PC-3 (cell line): ENCODE measurements around the gene CRADD. TPM values are rescaled to one million over a fixed set of nuclear protein-coding genes. Genes with fewer than 3 reads are reported as not detected.
"Not testable (repeated sequence)": the region's sequence is repeated elsewhere in the genome, so short reads cannot be mapped to it uniquely, and the experiment has no call there.

Experiments
- ATAC-seq: fragments of 200-7000 bp; cut with Tn5 transposase; 2 replicates; pipeline ENCODE4 v1.9.1; 2020; ENCODE audit warnings: mild to moderate bottlenecking, moderate library complexity
- BruUV-seq: library from RNA; stranded (reverse); fragments of 400-500 nt; replicated peaks from 2 replicates; lab custom pipeline; 2021; lab: Mats Ljungman, UMichigan
- CTCF ChIA-PET: fragments of 300-600 bp; sonication (Branson Sonifier 250); formaldehyde crosslinking; loops from one replicate; lab custom pipeline; 2022; ENCODE audit warnings: antibody characterized with exemption; lab: Charles Lee
- POLR2A ChIA-PET: fragments of 300-600 bp; sonication (Branson Sonifier 250); formaldehyde crosslinking; loops from one replicate; lab custom pipeline; 2022; ENCODE audit warnings: antibody characterized with exemption; ENCODE audit not compliant: unreplicated experiment; lab: Charles Lee
- DNase-seq: peaks from one replicate; pipeline ENCODE4 v3.0.0-alpha.2; 2015
- H2AFZ ChIP-seq: fragments of 300-600 bp; sonication (generic); 2 replicates; pipeline ENCODE4 v1.6.0; 2016; ENCODE audit warnings: antibody characterized with exemption, low read length
- H3F3A ChIP-seq: fragments of 300-600 bp; sonication (generic); one replicate; pipeline ENCODE4 v1.6.0; 2017; ENCODE audit warnings: antibody characterized with exemption, low read length, control low read depth, mild to moderate bottlenecking; ENCODE audit not compliant: unreplicated experiment
- H3K27ac ChIP-seq: fragments of 300-600 bp; sonication (generic); 2 replicates; pipeline ENCODE4 v1.5.1; 2016; ENCODE audit warnings: mild to moderate bottlenecking, low read length
- H3K27me3 ChIP-seq: fragments of 300-600 bp; sonication (generic); 2 replicates; pipeline ENCODE4 v1.6.1; 2016; ENCODE audit warnings: low read length, mixed read lengths
- H3K36me3 ChIP-seq: fragments of 300-600 bp; sonication (generic); 2 replicates; pipeline ENCODE4 v1.6.1; 2016; ENCODE audit warnings: low read depth, mixed run types, low read length, mixed read lengths
- H3K4me1 ChIP-seq: fragments of 300-600 bp; sonication (generic); 2 replicates; pipeline ENCODE4 v1.5.1; 2016; ENCODE audit warnings: low read length; ENCODE audit not compliant: insufficient read depth
- H3K4me2 ChIP-seq: fragments of 300-600 bp; sonication (generic); 2 replicates; pipeline ENCODE4 v1.6.0; 2016; ENCODE audit warnings: low read length
- H3K4me3 ChIP-seq: fragments of 300-600 bp; sonication (generic); 2 replicates; pipeline ENCODE4 v1.5.1; 2016; ENCODE audit warnings: mild to moderate bottlenecking, low read length, mixed read lengths
- H3K79me2 ChIP-seq: fragments of 300-600 bp; sonication (generic); 2 replicates; pipeline ENCODE4 v1.6.1; 2017; ENCODE audit warnings: low read length, mixed read lengths
- H3K9ac ChIP-seq: fragments of 300-600 bp; sonication (generic); 2 replicates; pipeline ENCODE4 v1.6.0; 2016; ENCODE audit warnings: mild to moderate bottlenecking, low read length
- H3K9me2 ChIP-seq: fragments of 300-600 bp; sonication (generic); replicated peaks from 2 replicates; pipeline ENCODE4 v1.6.1; 2016; ENCODE audit warnings: mixed run types, low read length, mixed read lengths
- H3K9me3 ChIP-seq: fragments of 300-600 bp; sonication (generic); 2 replicates; pipeline ENCODE4 v1.6.1; 2016; ENCODE audit warnings: low read length, mixed read lengths
- H4K20me1 ChIP-seq: fragments of 300-600 bp; sonication (generic); 2 replicates; pipeline ENCODE4 v1.6.1; 2016; ENCODE audit warnings: low read length, mixed read lengths
- CTCF ChIP-seq: fragments of 300-600 bp; sonication (generic); conservative IDR thresholded peaks from 2 replicates; pipeline ENCODE4 v1.5.1; 2017; ENCODE audit warnings: antibody characterized with exemption, low read depth, mild to moderate bottlenecking, low read length
- EZH2 ChIP-seq: fragments of 300-600 bp; sonication (generic); IDR thresholded peaks from one replicate; pipeline ENCODE4 v1.6.1; 2017; ENCODE audit warnings: antibody characterized with exemption, mild to moderate bottlenecking, low read length; ENCODE audit not compliant: unreplicated experiment
- EZH2phosphoT487 ChIP-seq: fragments of 300-600 bp; sonication (generic); IDR thresholded peaks from 2 replicates; pipeline ENCODE4 v1.6.1; 2018; ENCODE audit warnings: mild to moderate bottlenecking, antibody characterized with exemption, low read length, borderline replicate concordance
- intact Hi-C: fragments of 100-400 bp; cut with micrococcal nuclease; formaldehyde crosslinking; loops from 2 replicates; pipeline ENCODE4 v1.9.0; 2023
- total RNA-seq: library from RNA; depleted of rRNA; stranded (reverse); fragments of >200 nt; gene quantifications from 2 replicates; pipeline ENCODE4 v1.2.3, GENCODE V29; 2014

CRADD gene
- total RNA-seq, 1 experiment from 2014 or later: 11.4 TPM

GRCh38 chr12:93638954-93639353 lies 38.2 kb upstream of the CRADD start:
- no peak for TF ChIP-seq CTCF
- TF ChIP-seq EZH2phosphoT487: no peak
- no peak for TF ChIP-seq EZH2
- Histone ChIP-seq H3F3A (no peaks in the 10 kb centered on the region), H3K9me2 (no peaks in the 10 kb centered on the region), H2AFZ (no peak overlapping the region), H3K9ac (no peak overlapping the region), H3K36me3 (no peaks in the 10 kb centered on the region), H3K4me2 (no peak overlapping the region), H3K27ac (no peak overlapping the region), H3K79me2 (no peaks in the 10 kb centered on the region), H3K4me3 (no peak overlapping the region), H3K9me3 (no peaks in the 10 kb centered on the region), H4K20me1 (no peaks in the 10 kb centered on the region), H3K4me1 (no peaks in the 10 kb centered on the region), H3K27me3 (no peaks in the 10 kb centered on the region)
- CTCF ChIA-PET: no interaction called here
- intact Hi-C loops: no loop called here
- ATAC-seq: no peak
- no peak for DNase-seq
- POLR2A ChIA-PET: no interaction called here
- no TSS peak for BruUV-seq

- H2AFZ ChIP-seq: no peak overlapping the region
- no peak overlapping the region for H3K27ac ChIP-seq
- no peaks in the 10 kb centered on the region for H3K27me3 ChIP-seq
- no peak overlapping the region for H3K9ac ChIP-seq
- DNase-seq (no peak), ATAC-seq (no peak)
- no peaks in the 10 kb centered on the region for H4K20me1 ChIP-seq
- H3K36me3 ChIP-seq: no peaks in the 10 kb centered on the region
- no peaks in the 10 kb centered on the region for H3K9me2 ChIP-seq
- no peak overlapping the region for H3K4me2 ChIP-seq
- H3K9me3 ChIP-seq: no peaks in the 10 kb centered on the region
- TF ChIP-seq CTCF (no peak), EZH2phosphoT487 (no peak), EZH2 (no peak)
- intact Hi-C loops: no loop called here
- BruUV-seq: no TSS peak
- no peaks in the 10 kb centered on the region for H3K79me2 ChIP-seq
- H3F3A ChIP-seq: no peaks in the 10 kb centered on the region
- H3K4me3 ChIP-seq: no peak overlapping the region
- H3K4me1 ChIP-seq: no peaks in the 10 kb centered on the region
- CTCF ChIA-PET: no interaction called here
- POLR2A ChIA-PET: no interaction called here
These were observed 37.8 kb upstream of the CRADD start for GRCh38 chr12:93639406-93639805.

- POLR2A ChIA-PET, H3K79me2 ChIP-seq, H3K4me3 ChIP-seq, ATAC-seq, H4K20me1 ChIP-seq, BruUV-seq, H3K9ac ChIP-seq, H3K9me2 ChIP-seq, H3F3A ChIP-seq, H3K4me2 ChIP-seq, H3K27me3 ChIP-seq, H3K36me3 ChIP-seq, DNase-seq, H3K9me3 ChIP-seq, H3K27ac ChIP-seq, H3K4me1 ChIP-seq, H2AFZ ChIP-seq, intact Hi-C loops, CTCF ChIA-PET: not testable (repeated sequence)
These were observed 35.8 kb upstream of the CRADD start for GRCh38 chr12:93641380-93641779.
